GM21528 (cell line): ENCODE measurements around the gene POLR3E.
A peak's percentile ranks its signal among the peaks of the same experiment; 100 is the strongest.
"Not testable (repeated sequence)": the region's sequence is repeated elsewhere in the genome, so short reads cannot be mapped to it uniquely, and the experiment has no call there.

Source experiments
- ATAC-seq: cut with Tn5 transposase; IDR thresholded peaks from one replicate; pipeline ENCODE4 v1.9.1; 2021; ENCODE audit warnings: mild to moderate bottlenecking, moderate library complexity; ENCODE audit not compliant: unreplicated experiment, low FRiP score

The POLR3E gene

DNA sequence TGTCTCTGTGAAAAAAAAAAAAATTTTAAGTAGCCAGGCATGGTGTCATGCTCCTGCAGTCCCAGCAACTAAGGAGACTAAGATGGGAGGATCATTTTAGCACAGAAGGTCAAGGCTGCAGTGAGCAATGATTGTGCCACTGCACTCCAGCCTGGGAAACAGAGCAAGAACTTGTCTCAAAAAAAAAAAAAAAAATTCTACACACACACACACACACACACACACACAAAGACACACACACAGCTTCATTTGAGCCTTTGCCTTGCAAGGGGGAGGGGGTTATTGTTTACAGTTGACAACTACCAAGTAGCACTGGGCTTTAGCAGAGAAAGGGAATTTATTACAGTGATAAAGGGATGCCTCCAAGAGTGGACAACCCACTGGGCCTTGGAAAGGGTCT lies 4.9 kb upstream of the POLR3E start:
- ATAC-seq = no peak

DNA sequence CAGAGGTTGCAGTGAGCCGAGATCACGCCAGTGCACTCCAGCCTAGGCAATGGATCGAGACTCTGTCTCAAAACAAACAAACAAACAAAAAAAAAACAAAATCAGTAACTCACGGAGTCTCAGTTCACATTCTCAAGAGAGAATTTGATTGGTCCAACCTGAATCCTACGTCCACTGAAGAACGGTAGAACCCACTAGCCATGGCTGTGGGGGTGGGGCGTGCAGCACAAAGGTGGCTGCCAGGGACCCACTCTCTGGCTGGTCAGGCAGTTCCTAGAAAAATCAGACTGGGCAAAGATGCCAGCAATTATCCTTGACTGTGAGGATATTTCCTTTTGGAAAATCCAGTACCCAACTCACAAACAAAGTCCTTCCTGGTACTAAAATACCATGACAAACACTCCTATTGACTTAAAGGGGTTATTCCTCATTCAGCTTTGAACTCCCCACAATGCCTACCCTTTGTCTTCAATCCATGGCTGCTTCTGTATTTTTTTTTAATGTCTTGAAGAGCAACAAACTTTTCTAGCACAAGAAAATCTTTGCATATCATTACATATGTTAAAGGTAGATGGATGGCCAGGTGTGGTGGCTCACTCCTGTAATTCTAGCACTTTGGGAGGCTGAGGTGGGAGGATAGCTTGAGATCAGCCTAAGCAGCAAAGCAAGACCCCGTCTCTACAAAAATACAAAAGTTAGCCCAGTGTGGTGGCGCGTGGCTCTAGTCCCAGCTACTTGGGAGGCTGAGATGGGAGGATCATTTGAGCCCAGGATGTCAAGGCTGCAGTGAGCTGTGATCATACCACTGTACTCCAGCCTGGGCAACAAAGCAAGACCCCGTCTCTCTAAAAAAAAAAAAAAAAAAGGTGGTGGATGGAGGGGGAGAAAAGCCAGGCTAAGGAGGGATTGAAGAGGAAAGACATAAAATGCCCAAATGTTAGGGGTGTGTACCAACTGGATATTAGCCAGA lies 3.8 kb upstream of the POLR3E start:
- ATAC-seq = no peak

DNA sequence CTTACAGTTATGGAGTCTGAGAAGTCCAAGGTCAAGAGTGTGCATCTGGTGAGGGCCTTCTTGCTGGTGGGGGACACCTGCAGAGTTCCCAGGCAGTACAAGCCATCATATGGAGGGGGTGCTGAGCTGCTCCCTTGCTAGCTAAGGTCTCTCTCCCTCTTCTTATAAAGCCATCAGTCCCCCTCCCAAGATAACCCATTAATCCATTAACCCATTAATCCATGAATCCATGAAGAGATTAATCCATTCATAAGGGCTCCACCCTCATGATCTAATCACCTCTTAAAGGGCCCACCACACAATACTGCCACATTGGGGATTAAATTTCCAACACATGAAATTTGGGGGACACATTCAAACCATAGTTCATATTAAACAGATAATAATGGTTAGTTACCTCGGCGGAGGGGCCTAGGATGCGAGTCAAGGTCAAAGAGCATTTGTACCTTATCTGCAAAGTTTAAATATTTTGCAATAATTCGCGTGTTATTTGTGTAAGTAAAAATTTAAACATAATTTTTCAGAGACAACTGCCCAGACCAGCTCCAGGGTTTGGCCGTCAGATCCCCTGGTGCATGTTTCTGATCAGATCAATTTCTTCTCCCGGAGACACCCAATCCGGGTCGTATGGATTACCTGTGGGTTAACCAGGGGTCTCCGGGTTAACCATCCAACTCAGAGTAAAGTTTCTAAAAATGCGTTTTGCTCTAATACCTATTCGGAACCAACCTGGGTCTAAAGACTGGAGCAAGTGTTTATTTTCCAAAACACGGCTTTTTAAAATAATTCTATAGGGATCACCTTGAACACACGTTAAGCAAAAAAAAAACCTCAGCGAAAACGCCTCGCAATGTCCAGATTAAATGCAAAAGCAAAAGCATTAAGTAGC lies 740 bp upstream of the POLR3E start:
- ATAC-seq = peak; percentile 5

DNA sequence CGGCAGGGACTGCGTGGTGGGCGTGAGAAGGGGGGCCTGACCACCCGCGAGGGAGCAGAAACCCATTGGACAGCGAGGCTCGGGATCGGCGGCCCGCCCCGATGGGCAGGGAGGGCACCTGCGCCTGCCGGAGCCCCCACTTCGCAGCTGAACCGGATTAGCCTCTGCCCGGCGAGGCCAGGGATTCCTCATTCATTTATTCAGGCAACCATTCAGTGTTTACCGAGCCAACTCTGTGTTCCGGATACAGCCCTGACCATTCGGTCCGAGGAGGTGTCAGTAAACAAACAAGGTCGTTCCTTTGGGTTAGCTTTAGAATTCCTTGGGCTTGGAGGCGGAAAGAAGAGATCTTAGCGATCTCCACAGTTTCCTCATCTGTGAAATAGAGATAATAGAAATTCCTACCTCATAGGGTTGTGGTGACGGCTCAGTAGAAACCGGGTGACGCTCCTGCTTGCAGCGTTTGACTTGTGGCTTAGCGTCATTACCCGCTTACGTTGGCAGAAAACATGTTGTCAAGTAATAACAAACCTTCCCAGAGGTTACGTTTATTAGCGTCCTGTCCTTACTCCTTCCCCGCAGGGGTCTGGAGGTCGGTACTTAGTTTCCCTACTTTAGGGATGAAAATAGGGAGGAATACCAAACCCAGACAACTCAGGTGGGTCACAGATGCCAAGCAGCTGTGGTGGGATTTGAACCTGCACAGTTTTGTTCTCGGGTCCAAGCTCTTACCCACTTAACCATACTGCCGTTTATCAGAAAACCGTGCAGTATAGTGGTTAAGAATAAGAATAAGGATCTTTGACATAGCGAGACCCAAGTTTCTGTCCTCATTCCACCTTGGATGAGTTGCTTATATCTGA lies 893 bp downstream of the POLR3E start:
- ATAC-seq = peak; percentile 36

DNA sequence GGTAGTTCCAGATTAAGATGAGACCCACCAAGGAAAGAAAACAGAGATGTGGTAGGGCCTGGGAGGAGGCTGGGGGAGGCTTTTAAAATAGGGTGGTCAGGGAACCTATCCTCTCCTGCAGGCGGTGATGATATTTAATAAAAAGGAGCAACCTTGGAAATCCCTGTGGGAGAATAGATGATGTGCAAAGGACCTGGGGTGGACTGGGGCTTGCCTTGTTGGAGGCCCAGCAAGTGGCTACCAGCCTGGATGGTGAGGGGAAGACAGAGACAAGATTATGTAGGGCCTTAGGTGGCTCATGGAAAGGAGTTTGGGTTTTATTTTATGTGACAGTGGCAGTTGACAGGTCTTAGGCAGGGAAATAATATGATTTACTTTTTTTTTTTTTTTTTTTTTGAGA lies 1.8 kb downstream of the POLR3E start:
- no peak for ATAC-seq

DNA sequence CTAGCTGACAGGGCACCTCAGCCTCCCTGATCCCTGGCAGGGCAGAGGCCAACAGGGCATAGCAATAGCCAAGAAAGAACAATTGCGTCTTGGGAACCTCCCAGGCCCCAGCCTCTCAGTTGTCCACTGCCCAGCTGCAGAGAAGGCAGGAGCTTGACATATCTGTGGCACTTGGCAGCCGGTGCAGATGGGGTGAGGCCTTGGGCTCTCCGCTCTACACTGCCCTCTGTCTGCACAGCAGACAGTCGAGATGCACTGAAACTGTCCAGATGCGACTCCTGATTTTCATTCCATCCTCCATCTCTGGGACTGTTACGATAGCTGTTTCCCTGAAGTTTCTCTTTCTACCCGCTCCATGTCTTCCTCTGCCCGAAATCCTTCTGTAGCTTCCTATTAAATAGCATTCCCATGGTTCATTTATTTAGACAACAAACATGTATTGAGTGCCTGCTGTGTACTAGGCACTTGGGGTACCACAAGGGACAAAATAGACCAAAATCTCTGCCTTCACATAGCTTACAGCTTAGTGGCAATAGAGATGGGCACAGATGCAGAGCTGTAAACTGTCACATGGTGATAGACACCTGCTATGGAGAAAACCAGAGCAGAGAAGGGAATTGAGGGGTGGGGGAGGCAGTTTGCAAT lies 3.3 kb downstream of the POLR3E start:
- no peak for ATAC-seq

DNA sequence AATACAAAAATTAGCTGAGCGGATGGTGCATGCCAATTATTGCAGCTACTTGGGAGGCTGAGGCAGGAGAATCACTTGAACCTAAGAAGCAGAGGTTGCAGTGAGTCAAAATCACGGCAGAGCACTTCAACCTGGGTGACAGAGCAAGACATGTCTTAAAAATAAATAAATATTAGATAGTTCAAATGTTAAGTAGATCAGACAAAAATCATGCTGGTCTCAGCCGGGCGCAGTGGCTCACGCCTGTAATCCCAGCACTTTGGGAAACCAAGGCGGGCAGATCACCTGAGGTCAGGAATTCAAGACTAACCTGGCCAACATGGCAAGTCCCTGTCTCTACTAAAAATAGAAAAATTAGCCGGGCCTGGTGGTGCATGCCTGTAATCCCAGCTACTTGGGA lies 4.2 kb downstream of the POLR3E start:
- not testable (repeated sequence) for ATAC-seq

DNA sequence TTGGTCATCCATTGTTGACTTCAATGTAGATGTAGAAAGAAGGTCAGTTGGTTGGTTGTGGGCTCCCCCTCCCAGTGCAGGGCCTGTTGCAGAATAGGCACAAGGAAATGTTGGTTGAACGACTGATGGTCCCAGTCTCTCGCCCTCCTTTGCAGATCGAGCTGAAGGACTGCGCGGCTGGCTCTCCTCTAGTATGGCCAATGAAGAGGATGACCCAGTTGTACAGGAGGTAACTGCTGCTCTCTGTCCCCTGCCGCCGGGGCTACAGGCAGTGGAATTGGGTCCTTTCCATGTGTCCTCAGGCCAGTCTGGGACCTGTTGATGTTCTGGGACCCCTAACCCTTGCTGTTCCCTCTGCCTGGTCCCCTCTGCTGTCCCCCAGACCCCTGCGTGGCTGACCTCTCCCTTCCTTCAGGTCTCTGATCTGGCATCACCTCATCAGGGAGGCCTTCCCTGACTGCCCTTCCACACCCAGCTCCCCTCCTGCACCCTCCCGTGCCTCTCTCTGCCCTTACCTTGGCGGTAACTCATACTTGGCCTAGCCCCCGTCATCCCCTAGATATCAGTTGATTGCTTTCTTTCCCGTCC lies 5.7 kb downstream of the POLR3E start:
- ATAC-seq = no peak

DNA sequence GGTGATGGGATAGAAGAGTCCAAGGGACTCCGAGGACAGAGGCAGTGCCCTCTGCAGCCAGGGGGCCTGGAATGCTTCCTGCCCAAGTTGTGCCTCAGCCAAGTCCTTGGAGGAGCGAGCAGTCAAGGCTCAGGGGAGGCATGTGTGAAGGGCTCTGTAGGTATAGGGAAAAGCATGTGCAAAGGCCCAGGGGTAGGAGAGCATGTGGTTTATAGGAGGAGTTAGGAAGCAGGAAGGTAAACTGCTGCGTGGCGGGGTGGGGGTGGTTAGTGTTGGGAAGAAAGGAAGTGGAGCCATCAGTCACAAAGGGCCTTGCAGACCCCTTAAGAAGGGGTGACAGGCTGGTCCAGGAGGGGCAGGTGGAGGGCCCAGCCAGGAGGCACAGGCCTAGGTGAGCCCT lies 7.2 kb downstream of the POLR3E start:
- no peak for ATAC-seq

DNA sequence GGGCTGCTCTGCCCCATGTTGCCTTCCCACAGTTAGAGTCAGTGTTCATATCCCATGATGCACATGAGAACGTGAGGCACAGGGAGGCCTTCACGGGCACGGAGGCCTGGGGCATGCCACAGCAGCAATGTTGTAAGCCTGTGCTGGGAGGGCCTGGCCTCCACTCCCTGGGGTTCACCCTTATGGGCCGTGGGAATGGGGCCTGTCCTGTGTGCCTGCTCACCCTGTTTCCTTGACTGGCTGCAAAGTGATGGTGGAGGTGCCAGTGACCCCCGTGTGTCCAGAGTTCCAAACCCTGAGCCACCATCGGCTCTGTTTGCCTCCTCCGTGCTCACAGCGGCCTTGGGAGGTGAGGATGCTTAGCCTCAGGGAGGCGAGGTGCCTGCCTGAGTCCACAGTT lies 9.6 kb downstream of the POLR3E start:
- ATAC-seq = no peak

DNA sequence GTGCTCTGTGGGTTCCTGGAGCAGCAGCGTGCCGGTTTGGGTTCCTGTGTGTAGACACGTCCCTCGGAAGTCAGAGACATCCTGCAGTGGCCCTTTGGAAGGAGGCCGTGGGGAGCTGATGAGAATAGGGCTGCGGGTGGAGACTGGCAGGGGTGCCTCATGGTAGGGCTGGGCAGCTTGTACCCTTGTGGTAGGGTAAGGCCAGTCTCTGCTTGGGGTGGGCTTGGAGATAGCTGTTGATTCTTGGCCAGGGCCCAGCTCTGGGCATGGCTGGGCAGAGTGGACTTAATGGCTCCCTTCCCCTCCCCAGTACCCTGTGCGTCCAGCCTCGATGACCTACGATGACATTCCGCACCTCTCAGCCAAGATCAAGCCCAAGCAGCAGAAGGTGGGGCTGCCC lies 10.6 kb downstream of the POLR3E start:
- no peak for ATAC-seq

DNA sequence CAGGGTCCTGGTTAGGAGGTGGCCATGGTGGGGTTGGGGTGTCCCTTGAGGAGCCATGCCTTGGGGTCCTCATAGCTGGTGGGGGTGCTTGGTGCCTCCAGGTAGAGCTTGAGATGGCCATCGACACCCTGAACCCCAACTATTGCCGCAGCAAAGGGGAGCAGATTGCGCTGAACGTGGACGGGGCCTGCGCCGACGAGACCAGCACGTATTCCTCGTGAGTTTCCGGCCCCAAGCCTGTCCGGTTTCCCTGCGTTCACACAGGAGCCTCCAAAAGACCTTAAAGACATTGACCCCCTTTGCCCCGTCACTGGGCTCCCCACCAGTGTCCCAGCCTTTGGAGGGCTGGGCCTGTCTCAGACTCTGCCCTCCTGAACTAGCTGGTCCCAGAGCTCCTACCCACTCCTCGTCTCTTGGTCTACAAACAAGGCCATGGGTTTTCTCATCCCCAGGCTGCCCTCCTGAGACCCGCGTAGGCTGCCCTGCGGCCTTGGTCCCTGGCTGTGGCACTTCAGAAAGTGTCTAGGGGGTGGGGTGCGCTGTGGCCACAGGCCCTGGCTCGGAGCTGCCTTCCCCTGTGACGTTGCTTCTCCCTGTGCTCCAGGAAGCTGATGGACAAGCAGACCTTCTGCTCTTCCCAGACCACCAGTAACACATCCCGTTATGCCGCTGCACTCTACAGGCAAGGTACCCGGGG lies 11.8 kb downstream of the POLR3E start:
- ATAC-seq = no peak

DNA sequence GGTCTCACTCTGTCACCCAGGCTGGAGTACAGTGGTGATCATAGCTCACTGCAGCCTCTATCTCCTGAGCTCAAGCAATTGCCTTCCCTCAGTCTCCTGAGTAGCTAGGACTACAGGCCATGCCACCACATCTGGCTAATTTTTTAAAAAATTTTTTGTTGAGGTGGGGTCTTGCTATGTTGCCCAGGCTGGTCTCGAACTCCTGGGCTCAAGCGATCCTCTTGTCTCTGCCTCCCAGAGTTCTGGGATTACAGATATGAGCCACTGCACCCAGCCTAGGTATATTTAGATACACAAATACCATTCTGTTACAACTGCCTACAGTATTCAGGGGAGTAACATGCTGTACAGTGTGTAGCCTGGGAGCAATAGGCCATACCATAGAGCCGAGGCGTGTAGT lies 14.3 kb downstream of the POLR3E start:
- ATAC-seq = no peak

DNA sequence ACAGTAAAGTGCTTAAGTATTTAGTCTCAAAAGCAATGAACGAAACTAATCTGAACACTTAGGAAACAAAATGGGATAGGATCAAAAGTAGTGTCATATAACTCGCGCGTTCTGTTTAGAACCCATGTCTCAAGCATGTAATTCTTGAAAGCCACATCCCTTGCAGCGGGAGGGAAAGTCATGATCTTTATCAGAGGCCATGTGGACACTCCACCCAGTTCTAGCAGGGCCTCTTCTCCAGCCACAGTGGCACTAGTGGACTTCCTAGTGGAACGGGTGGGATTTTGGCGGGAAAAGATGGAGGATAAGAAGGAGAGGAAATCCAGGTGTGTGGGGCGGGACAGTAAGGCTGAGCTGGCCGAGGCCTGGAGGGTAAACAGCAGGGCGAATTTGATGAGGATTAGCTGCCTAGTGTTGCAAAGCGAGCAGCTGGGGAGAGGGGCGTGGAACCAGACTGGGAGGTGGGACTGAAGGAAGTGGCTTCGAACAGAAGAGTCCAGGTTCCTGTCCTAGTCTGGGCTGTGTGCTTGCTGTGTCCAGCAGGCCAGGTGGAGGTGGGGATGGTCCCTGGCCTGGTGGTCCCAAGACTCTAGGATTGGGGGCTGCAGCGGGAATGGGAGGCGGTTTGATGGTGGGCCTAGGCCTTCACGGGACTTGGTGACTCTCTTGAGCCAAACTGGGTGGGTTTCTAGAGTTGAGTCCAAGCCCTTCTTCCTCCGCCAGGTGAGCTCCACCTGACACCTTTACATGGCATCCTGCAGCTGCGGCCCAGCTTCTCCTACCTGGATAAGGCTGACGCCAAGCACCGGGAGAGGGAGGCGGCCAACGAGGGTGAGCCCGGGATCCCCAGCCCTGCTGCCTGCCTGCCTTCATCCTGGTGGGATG lies 15.9 kb downstream of the POLR3E start:
- no peak for ATAC-seq

DNA sequence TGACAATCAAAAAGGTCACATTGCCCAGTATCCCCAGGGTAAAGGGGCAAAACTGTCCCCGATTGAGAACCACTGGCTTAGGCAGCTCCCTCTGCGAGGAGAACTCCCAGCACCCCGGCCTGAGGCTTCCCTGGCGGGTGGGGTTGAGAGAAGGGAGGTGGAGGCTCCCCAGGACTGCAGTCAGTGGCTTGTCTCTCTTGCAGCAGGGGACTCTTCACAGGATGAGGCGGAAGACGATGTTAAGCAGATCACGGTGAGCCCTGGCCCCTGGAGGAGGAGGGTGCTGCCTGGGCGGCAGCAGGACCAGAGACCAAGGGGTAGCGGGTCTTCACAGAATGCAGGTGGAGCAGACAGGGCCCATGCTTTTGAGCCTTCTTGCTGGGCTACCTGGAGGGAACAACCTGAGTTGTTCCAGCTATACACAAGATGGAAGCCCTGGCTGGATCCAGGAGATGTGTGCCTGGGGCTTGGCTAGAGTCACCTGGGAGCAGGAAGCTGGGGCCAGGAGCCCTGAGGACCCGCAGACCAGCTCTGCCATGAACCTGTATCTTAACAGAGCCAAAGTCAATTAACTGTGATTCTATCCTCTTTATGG lies 16.8 kb downstream of the POLR3E start:
- ATAC-seq = no peak

DNA sequence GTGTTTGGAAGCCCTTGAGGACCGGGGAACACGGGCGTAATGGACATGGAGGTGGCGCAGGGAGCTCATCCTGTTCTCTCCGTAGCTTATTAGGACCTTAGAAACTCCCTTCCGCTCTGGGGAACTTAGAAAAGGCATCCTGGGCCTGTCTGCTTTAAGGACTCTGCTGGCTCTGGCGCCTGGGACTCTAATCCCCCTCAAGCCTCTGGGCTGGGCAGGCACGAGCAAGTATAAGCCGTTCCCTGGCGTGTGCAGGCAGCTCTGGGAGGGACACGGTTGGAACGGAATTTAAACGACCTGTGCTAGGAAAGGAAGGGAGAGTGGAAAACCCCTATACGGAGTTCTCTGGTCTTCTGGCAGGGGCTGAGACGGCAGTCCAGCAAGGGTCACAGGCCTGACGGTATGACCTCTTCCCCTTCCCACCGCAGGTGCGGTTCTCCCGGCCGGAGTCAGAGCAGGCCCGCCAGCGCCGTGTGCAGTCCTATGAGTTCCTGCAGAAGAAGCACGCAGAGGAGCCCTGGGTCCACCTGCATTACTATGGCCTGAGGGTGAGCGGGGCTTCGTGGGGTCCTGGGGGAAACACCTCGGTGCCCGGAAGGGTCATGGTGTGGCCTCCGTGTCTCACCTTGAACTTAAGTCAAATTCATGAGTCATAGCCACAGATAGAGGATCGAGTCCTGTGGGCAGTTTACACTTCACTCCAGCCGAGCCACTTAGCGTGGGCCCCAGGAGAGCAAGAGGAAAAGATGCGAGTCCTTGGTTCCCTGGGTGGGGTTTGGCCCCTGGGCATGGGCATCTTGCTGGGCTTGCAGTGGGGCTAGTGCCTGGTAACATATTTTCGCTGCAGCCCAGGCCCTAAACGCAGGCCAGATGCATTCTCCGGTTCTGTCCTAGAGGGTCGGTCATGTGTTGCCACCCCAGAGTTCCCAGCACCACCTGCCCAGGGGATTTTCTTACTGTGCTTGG lies 17.7 kb downstream of the POLR3E start:
- ATAC-seq = no peak

DNA sequence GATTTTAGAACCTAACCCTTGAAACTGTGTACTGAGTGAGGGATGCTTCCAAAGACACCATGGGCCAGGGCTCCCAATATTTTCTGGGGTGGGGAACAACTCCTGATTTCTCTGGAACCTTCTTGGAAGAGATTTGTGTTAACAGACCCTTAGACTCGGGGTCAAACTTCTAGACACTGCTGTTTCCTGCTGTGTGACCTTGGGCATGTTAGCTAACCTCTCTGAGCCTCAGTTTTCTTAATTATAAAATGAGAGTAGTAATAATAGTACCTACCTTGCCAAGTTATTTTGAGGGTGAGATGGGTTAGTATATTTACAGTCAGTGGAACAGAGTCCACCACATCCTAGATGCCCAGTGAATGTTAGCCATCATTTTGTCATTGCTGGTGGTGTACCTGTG lies 18.8 kb downstream of the POLR3E start:
- no peak for ATAC-seq
